GM18873 (cell line): ENCODE data around the gene CALHM4.

Source experiments
- ATAC-seq: cut with Tn5 transposase; IDR thresholded peaks from one replicate; pipeline ENCODE4 v1.9.1; 2021; ENCODE audit warnings: mild to moderate bottlenecking, moderate library complexity, moderate number of reproducible peaks; ENCODE audit not compliant: unreplicated experiment, low FRiP score

Gene CALHM4

DNA sequence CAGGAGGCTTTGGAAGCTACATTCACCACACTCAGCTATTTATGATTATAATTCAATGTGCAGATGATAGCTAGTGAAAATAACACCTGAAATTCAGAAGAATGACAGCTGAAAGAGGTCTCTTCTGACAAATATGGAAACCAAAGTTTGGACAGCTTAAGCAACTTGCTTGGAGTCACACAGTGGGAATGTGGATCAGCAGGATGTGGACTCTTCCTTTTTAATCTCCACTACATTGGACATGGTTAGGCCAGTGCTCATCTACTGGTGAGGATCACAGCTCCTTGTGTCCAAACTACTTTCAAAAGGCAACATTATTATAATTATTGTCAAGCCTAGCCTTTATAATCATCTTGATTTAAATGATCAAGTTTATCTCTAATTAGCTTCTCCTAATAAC lies 18.4 kb upstream of the CALHM4 start:
- ATAC-seq, result no peak

GRCh38 chr6:116536216-116536621 lies 17.3 kb upstream of the CALHM4 start:
- ATAC-seq, result peak; percentile 45

DNA sequence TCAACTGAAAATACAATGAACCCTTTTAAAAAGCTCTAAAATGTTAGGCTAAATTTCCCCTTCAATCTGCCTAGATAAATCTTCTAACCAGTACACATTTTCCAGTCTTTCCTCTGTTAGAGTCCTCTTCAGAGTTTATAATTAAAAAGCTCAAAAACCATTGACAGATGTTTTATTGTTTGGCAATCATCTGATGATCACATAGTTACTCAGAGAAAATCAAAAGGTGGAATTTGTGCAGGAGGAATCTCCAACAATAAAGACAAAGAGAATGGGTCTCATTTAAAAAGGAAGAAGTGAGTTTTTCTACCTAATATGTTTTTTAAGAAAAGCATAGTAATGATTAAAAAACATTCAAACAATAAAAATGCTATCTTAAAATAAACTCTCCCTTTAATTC lies 11.1 kb upstream of the CALHM4 start:
- no peak for ATAC-seq

DNA sequence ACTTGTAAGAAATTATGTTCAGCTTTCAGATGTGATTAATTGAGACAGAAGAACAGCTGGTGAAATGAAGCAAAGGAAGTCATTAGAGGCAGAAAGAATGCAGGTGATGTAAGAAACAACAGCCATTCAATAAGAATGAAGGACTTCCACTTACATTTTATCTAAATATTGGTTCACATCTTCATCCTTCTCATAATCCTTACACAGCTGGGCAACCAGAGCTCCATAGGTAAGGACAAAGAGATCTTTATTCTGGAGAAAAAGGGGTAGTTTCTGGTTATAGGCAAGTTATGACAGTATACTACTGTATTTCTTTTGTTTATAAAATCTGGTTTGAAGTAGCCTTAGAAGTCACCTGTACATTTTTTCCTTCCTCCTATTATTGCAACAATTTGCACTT lies 10.4 kb upstream of the CALHM4 start:
- ATAC-seq, result no peak

DNA sequence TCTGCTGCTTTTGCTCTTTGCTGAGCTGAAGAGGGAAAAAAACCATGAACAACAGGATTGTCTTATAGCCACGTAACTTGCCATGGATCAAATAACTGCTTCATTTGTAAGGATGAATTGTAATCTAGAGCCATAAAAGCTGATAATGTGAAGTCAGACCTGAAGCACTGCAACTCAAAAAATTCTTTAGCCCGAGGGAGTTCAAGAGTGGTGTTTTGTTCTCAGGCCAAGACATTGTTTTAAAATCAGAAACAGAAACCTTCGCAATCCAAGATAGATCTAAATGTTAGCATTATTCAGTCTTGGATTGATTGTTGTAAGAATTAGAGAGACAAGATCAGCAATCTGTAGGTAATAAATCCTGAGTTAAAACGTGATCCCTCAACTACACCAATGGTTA lies 7.9 kb upstream of the CALHM4 start, which contains the start of gene TRAPPC3L:
TRAPPC3L (minus strand) TSS at position 34 of the 400 bp plus-strand sequence. CDS start 170 bp downstream, outside the sequence.
- ATAC-seq, result no peak

DNA sequence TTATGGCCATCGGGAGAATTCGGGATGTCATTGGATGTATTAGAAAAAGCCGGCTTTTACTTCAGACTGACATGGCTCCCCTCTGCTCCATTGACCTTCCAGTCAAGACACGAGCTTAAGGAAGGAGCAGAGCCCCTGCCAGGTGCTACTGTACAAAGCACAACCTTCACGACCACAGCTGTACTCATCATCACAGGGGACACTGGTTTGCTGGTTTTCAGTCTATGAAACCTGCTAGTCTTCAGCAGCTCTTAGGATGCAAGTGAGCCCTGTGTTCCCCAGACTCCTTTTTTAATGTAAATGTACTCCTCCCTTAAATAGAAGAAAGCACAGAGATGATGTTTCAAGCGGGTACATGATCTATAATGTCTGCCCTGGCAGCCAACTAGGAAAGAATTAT lies 6.2 kb upstream of the CALHM4 start:
- ATAC-seq, result no peak

DNA sequence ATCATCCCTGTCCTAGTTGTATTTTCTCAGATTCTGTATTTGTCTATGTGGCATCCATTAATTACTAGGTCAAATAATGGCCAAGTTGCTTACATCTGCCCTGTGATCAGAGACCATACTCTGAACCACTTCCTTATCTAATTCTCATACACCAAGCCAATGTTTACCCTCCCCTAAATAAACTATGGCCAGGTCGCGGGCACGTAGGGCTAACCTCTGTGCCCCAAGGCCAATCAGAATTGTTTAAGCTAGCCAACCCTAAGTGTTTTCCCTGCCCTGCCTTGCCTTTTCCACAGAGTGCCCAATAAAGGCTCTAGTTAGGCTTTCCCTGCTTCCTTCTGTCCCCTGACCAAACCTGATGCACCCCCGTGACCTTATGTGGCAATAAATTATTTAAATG lies 2.8 kb upstream of the CALHM4 start:
- no peak for ATAC-seq

GRCh38 chr6:116556065-116556464 lies 2.5 kb downstream of the CALHM4 start:
- no peak for ATAC-seq

DNA sequence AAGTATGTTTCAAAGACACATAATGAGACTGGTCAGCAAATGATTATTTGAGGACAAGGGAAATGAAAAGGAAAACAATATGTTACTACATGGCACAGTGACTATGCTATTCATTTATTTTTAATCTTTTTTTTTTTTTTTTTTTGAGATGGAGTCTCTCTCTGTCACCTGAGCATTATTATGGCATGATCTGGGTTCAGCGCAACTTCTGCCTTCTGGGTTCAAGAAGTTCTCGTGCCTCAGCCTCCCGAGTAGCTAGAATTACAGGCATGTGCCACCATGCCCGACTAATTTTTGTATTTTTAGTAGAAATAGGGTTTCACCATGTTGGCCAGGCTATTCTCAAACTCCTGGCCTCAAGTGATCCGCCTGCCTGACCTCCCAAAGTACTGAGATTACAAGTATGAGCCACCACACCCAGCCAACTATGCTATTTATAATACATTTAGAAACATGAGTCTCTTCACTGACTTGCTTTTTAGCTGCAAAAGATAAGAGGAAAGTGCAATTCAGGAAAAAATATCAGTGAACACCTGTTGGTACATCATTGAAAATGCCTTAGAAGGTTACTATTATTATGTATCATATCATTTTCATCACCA lies 3.4 kb downstream of the CALHM4 start:
- ATAC-seq, result no peak

GRCh38 chr6:116557893-116558292 lies 4.3 kb downstream of the CALHM4 start:
- no peak for ATAC-seq

- no peak for ATAC-seq
Measured at GRCh38 chr6:116560130-116560529, 6.6 kb downstream of the CALHM4 start.

GRCh38 chr6:116561377-116562018 lies 7.9 kb downstream of the CALHM4 start:
- ATAC-seq, result peak; percentile 72

DNA sequence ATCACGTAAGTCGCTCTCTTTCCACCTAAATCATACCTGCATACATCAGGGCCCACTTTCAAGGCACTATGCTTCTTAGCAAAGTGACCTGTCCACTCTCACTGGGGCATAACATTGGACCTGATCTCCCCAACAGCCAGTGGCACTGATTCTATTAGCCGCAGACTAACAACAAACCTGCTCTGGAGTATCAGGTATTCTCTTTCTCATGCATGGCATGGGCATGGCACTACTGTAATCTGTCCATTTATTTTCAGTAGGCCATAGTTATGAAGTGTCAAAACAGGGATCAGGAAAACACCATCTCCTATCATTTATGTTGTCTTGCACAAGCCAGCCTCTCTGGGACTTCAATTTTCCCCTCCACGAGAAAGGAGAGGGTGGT lies 8.5 kb downstream of the CALHM4 start:
- no peak for ATAC-seq

- no peak for ATAC-seq
Measured at GRCh38 chr6:116562614-116563013, 9.1 kb downstream of the CALHM4 start.

- no peak for ATAC-seq
Measured at GRCh38 chr6:116563830-116564229, 10.3 kb downstream of the CALHM4 start.

- no peak for ATAC-seq
Measured at GRCh38 chr6:116564311-116564710, 10.8 kb downstream of the CALHM4 start.

DNA sequence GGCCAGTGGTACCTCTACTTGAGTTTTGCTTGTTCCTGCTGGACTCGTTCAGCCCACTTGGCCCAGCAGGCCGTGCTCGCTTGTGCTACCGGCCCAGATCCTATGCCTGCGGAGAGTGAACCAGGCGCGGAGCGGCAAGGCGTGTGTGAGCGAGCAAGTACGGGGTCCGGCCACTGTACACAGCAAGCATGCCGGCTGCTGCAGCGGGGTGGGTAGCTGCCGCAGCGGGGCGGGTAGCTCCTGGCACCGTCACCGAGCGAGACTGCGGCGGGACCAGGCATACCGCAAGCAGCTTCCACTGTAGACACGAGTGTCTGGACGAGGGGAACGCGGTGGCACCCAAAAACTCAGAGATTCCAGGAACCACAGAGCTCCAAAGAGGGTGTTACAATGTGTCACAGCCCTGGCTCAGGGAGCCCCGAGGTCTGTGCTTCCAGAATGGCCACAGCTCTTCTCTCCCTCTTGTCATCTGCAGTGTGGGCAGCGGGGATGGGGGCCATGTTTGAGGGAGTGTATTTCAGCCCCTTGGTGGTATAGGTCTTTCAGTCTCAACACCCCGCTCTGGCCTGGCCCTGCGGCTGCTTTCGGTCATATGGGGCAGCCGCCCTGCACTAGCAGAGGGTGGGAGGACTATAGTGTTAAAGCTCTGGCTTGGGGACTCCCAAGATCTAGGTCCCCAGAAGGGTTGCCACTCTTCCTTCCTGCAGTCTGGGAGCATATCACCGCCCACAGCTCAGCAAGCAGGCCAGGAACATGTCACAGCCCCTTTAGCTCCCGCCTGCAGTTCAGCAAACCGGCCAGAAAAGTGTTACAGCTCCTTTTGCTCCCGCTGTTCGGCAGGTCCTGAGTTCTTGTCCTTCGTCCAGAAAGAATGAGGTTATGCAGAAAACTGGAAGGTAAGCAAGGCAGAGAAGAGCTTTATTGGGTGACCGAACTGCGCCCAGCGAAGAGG lies 11.6 kb downstream of the CALHM4 start:
- ATAC-seq, result no peak

GRCh38 chr6:116568111-116568510 lies 14.6 kb downstream of the CALHM4 start:
- no peak for ATAC-seq

DNA sequence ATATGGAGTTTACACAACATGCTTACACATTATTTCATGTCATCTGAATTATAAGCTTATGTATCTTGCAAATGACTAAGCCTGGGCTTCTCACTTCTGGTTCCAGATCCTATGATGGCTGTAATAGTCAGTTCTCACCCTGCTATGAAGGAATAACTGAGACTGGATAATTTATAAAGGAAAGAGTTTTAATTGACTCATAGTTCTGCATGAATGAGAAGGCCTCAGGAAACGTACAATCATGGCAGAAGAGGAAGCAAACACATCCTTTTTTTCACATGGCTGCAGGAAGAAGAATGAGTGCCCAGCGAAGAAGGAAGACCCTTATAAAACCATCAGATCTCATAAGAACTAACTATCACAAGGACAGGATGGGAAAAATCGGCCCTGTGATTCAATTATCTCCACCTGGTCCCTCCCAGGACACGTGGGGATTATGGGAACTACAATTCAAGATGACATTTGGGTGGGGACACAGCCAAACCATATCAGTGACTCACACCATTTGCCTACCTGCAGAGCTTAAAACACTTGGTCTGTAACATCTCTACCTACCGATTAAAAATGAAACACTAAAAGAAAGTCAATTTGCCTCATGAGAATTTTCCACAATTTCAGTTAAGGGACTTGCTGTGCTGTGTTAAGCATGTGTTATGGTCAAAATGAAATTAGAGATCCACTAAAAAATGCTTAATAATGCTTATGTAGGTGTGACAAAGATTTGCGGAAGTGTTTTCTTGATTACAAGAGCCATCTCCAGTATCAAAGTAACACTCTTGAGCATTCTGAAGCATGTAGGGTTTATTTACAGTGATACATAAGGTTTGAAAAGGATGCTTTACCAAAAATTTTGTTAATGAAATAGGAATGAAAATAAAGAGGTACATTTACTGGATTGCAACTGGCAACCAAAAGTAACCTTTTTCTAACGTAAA lies 15.5 kb downstream of the CALHM4 start:
- no peak for ATAC-seq
